GDM1 (cell line): ENCODE data around the gene THSD7A.

Experiments used
- DNase-seq: peaks from one replicate; lab custom pipeline; 2025; lab: John Stamatoyannopoulos, UW

Gene THSD7A

DNA sequence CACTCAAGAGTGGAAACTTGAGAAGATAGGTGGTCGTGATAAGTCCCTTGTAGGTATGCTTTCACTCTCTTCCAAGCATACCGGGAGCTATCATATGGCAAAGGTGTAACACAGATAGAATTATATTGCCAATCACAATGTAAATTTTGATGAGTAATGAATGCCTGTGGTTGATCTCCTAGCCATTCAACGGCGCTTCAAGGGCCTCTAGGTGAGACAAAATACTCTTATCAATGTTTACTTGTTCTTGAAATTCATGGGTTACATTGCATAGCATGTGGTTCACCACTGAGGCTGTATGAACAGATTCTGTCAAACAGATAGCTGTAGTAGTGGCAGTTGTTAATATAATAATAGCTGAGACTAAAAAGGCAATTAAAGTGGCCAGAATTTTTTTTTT is 82.4 kb downstream of the THSD7A start:
- DNase-seq = no peak

DNA sequence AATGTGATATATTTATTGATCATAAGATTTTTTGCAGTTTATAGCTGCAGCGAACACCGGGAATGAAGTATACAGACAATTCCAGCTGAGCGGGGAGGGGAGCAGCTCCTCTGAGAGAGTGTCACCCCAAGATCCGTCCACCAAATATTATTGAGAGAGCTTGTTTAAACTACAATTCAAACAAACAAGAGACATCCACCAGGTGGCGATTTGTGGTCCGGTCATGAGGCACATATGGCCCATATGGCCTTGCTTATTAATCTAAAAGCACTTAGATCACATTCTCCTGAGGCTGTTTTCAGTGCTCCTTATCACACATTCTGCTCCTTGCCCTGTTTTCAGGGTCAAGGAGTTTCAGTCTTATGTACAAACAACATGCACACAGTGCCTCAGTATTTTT is 83.1 kb downstream of the THSD7A start:
- no peak for DNase-seq

DNA sequence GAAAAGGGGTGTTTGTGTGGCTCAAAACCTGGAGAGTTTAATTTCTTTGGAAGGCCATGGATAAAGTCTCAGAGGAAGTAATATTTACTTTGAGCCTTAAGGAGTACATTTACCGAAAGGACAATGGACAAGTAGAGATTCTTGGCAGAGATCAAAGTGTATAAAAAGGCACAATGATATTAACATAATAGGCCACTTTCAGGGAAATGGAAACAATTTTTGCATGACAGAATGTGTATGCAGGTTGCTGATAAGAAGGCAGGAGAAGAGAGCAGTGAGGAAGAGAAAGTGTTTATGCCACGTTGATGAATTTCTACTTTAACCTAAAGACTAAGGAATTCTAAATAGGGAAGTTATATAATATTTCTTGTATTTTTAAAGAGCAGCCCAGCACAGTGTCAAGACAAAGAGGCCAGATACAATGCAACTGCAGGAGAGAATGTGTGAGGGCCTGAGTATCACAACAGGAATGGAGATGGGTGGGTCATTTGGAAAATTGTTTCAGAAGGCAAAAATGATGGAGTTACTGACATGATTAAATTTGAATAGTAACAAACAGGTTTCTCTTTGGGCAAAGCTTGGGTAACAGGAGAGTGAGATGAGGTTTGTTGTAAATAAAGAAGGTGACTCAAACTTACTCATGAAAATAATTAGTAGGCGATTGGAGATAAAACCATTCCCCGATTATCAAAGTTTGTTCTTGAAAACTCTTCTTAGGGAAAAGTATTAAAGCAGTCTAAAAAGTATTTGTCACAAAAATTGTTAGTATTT is 84.1 kb downstream of the THSD7A start:
- no peak for DNase-seq

DNA sequence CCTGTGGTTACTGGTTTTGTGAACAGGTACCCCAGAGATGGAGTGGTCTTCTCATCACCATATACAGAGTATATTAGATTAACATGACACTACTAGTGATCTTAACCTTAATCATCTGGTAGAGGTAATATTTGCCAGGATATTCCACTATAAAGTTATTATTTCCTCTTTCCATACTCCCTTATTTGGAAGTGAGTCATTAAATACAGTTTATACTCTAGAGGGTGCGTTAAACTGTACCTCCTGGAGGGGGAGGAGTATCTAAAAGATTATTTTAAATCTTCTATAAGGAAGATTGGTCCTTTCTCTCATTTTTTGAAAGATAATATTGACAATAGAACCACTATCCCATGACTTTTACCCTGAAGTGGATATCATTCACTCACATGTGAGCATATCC is 85.4 kb downstream of the THSD7A start:
- no peak for DNase-seq

DNA sequence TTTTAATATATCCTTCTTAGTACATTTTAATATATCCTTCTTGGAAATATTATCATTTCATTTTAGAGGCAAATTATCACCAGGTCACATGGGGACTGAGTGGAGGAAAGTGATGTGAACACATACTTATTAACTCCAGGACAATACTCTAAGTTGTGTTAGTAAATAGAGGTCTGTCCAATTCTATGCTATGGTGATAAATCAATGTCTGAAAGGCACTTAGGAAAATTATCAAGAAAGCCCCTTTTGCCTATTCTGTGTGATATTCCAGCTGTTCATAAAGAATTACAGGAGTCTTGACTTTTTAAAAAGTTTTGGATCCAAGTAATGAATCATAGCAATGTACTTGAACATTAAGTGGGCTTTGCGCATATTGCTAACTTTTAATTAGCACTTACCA is 88.5 kb downstream of the THSD7A start:
- DNase-seq = no peak

DNA sequence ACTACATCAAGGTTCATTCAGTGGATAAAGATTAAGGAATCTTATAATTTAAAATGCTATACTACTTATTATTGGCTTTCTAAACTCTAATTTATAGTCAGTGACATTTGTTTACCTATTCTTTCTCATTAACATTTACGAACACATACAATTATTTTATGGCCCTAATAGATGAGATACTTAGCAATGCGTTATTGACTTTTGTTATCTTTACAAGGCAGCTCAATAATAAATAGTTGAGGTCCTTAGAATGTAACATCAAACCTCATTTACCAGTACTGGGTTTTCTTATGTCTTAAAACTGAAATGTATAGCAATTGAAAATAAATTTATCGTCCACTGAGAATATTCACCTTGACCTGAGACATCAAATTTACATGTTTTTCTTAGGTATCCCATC is 89.0 kb downstream of the THSD7A start:
- DNase-seq = no peak

DNA sequence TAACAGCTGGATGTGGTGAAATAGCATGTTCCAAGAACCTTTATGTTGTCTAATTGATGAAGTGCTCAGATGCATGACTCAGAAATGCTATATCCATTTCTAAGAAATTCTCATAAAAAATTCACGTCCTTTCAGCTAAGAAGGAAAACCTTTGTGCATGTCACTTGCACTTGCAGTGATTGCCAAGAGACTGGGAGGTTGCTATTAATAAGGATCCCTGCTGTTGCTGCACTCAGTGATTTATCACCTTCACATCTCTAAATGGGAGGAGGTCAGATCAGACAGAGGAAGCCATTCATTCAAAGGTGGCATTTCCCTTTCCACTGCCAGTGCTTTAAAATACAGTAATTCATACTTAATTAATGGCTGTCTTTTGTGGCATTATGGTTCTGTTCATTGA is 89.5 kb downstream of the THSD7A start:
- DNase-seq = no peak

DNA sequence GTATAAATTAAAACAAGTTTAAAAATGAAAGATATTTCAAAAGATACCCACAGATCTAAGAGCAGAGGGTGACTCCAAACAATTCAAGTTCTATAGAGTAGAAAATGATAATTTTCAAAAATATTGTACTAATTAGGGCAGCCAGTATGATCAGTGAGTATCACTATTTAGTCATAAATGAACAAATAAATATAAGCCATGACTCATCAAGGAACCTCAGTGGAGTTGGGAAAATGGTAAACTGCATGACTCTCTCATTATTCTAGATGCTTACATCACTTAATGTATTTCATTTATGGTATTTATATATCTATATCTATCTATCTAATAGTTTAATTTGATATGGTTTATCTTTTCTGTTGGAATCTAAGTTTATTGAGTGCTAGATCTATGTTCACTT is 94.3 kb downstream of the THSD7A start:
- no peak for DNase-seq

DNA sequence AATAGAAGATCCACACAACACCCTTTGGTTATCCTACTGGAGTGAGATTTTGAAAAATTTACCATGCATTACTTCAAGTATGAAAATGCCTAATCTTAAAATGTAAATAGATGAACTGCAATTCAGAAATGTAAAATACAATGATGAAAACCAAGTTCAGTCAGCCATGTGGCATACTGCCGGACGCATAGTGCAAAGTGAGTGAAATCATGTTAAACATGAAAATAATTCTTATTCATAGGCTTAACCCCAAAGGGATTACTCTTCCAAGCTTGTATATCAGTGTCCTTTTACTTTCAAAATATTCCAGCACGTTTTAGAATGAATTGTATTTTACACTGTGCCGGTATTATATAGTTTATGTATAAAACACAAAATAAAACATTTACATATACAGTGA is 99.8 kb downstream of the THSD7A start:
- DNase-seq = no peak

DNA sequence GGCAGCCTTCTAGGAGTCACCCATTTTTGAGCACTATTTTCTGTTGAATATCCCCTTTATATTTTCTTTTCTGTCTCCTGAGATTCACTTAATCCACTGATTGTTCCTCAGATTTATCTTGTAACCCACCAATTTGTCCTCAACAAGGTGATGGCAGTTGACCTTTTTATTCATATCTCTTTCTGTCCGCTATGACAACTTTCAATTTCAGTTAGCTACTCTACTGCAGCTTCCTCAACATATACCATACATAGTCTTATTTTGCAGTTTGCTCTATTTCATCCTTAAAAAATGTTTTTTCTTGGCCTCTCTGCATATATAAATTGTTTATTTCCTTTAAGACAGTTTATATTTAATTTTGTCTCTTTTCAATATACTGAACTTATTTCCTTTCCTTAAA is 101.3 kb downstream of the THSD7A start:
- no peak for DNase-seq

DNA sequence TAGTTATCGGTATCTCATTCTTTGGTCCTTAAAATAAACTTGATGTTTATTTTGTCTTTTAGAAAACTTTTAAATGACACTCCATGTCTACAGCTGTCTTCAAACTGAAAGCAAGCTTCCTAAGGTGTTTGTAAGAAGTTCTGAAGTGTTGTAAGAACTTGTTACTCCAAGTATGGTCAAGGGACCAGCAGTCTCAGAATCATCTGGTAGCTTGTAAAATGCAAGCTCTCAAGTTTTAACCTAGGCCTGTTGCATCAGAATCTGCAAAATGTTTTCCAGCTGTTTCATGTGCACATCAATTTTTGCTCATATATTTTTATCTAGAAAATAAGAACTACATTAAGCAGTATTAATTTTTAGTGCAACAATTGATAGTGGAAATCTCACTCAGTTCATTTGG is 104.1 kb downstream of the THSD7A start:
- DNase-seq = no peak

DNA sequence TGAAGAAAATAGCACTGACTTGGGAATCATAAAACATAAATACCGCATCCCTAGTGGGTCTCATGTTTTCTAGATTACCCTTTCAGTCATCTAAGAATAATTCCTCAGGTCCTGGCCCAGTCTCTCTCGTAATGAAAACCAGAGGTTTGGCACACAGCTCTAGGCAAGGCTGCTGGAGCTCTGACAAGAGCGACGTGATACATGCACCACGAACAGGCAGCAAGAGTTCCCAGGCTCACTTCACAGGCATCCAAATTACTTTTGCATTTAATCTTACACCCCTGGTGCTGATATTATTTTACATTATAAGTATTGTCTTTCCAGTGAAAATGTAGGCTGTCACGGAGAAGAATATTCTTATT is 105.2 kb downstream of the THSD7A start:
- DNase-seq = no peak

DNA sequence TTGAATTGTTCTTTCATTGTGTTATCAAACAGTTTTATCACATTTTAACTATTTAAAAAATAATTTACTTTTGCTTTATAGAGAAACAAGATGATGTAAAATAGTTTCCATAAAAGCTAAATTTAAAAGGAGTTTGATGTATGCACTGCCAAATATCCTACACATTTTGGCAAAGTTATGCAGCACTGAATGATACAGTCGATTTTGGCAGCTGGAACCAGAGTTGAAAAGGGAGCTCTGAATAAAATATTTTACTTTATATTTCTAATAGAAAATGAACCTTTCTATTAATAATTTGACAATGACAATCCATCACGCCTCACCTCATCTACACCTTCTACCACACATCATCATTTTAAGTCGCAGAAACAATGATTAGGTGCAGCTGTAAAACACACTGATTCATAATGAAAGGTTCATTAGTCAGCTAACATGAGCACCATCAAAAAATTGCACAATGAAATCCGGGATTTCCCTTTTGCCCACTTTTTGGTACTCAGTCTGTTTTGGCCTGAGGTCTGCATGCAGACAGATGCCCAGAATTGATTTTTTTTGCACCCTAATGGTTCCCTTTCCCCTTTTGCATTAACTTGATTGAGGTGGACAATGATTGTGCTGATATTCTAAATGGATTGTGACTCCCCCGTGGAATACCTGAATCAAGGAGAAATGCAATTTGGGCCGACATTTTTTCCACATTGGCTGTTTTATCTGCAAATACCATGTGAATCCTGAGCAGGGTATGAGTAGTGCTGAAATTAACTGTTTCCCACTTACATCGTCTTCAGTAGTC is 105.8 kb downstream of the THSD7A start:
- no peak for DNase-seq

DNA sequence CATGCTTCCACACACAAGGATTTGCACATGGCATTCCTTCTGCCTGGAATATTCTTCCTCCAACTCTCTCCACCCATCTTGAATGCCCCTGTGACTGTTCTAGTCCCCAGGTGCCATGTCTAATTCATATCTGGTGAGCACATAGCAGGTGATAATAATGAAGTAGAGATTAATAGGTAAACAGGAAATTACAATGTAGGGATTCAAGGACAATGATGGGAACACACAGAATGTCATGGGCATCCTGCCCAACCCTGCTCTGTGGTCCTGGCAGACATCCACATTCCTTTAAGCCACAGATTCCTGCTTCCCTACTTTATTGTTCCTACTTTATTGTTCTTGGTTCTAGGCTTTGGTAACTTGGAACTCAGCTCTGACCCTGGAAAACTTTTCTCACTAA is 115.8 kb downstream of the THSD7A start:
- no peak for DNase-seq

DNA sequence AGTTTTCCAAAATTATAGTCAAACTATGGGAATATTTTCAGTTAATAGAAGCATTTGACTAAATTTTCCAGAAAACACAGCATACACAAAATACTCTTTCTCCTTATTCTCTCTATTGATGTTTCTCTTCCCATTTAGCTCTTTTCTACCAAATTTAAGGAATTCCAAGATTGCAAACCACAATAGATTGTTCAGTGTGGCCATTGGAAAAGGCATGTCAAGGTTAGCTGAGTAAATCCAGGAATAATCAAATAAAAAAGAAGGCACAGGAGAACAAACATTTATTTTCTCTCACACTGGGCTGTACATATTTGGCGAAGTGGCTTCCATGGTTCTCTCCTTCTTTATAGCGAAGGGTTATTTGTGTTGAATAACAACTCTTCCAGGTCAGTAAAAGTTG is 117.3 kb downstream of the THSD7A start:
- DNase-seq = no peak

DNA sequence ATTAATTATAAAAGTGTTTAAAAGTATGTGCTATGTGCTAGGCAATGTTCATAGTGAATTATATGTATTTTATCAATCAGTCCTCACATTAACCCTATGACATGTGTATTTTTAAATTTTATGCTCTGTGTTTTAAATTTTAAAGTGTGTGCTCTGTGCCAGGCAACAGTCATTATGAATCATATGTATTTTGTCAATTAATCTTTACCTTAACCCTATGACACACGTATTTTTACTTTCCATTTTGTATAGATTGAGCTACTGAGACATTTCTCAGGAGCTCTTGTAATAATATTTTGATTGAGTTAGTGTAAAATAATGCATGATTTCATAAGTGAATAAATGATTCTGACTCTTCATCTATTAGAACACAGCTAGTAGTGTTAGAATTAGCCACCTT is 117.8 kb downstream of the THSD7A start:
- DNase-seq = no peak

DNA sequence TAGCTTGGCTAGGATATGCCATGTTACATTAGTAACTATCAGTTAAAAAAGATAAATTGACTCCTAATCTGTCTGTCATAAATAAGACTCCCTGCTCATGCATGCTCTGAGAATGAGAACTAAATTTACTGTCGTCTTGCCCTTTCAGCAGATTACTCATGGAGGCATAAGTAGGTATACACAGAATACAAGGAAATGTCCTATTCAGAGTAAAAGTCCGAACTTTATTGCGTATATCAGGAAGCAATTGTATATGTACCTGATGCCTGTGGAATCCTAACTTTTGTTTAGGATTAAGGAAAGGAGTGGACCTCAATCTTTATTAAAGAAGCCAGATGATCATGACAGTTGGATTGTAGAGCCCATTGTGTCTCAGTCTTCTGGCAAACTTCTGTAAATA is 118.6 kb downstream of the THSD7A start:
- DNase-seq = no peak

DNA sequence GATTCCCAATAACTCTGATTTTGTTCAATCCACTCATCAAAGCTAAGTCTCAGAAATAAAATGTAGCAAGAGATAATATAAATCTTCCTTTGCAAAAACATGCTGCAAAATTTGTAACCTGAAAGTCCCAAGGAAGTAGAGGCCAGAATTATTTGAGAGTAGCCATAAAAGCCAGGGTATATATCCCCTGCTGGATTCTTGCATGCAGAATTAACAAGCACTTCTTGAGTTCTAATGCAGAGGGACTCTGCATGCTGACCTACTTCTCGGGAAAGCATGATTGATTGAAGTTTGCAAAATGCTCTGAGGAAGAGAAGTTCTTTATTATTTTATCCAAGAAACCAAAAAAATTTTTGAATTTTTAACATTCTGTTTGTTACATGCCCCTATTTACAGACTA is 121.6 kb downstream of the THSD7A start:
- no peak for DNase-seq

DNA sequence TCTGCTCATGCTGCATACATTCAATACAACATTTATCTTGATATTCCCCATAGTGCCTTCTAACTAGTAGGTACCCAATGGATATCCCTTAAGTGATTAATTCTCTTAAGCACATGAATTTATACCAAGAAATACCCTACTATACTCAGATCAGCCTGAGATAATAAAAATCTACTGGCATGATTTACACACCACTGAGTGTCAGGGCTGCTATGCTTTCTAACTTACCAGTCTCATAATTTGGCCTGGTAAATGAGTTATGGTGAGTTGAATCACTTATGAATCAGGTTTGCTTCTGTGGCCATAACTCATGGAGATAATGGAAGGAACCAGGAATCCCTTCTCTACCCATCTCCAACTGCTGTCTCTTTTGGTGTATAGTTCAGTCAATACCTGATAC is 122.8 kb downstream of the THSD7A start:
- DNase-seq = no peak

DNA sequence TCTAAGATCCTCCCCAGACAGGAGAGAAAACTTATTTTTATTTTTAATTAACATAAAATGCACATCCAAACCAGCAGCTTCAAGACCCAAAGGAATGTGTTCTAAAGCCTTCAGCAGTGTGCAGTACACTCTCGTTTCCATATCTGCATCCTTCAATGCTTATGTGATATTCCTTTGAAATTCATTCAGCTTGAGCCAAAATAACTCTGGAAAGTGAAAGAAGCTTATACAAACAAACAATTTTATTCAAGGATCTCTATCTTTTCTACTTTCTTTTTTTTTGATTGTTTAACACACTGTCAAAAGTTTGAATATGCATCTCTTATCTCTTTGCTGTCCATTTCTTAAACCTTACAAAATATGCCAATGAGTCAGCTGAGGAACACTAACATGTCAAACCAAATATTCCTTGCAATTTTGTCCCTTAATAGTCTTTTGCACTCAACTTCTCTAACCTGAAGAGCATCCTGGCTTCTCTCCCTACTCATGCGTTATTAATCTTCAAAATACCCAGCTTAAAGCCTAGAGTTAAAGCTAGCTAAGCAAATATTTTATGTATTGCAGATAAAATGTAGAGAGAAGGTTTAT is 124.3 kb downstream of the THSD7A start:
- no peak for DNase-seq

DNA sequence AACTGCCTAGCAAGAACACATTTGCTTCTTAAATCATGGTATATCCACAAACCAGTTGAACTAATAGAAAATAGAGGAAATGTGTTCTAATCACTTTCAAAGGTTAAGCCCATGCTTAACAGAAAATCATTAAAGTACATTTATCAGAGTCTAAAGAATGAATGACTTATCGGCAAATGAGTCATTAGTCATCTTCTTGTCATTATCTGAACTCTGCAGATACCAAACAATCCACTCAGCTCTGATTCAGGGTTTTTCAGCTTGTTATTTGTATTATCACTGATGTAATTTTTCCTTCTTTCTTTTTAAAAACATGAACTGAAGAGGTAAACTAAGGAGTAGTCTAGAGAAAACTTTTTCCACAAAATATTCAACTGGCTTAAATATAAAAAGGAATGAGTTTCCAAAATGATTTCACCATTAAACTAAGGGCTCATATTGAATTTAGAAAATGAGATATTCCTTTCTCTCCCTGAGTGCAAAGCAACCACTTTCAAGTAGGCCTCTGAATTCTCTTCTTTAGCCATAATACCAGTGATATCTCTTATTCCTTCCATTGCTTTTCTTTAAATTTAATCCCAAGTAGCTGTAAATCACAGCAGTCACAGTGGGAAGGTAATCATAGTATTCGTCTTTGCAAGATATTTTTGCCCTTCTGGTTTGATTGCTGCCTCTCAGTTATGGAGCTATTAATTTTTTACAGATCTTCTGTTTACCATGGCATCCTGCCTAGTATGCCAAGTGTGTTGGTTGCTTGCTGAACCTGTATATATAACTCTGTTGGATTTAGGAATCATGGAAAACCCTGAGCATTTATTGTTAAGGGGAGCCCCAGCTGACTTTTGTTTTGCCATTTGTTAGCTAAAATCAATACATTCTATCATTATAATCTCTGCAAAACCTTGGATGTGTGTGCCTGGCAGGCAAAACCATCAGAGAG is 125.1 kb downstream of the THSD7A start:
- no peak for DNase-seq

DNA sequence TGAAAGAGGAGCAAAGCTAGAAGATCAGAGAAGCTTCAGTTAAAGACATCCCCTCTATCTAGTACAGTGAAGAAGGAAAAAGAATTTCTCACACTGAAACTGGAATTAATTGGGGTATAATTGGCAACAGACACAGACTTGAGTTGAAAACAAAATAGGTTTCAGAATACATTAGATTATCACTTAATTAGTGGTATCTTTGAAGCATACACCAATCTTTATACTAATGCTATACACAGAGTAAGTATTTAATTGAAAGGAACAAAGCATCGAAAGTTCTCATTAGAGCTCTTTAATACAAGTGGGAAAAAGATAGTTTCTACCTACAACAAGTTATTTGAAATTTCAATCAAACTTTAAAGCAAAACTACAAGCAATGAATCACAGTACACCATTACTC is 128.2 kb downstream of the THSD7A start:
- no peak for DNase-seq
